GM19239 (cell line): Measurements from ENCODE around the gene DDX46.
A peak's percentile ranks its signal among the peaks of the same experiment; 100 is the strongest.
"Not testable (repeated sequence)": the region's sequence is repeated elsewhere in the genome, so short reads cannot be mapped to it uniquely, and the experiment has no call there.

Experiments used
- DNase-seq: peaks from one replicate; pipeline ENCODE4 v3.0.0; 2011; ENCODE audit warnings: low spot score; ENCODE audit not compliant: insufficient read length
- FAIRE-seq: peaks from 2 replicates; lab custom pipeline; 2011; peaks lifted over from hg19 to GRCh38; lab: Jason Lieb, UNC

The DDX46 gene

GRCh38 chr5:134837530-134838181 lies 79.1 kb downstream of the DDX46 start:
- no peak for DNase-seq
- no peak for FAIRE-seq

DNA sequence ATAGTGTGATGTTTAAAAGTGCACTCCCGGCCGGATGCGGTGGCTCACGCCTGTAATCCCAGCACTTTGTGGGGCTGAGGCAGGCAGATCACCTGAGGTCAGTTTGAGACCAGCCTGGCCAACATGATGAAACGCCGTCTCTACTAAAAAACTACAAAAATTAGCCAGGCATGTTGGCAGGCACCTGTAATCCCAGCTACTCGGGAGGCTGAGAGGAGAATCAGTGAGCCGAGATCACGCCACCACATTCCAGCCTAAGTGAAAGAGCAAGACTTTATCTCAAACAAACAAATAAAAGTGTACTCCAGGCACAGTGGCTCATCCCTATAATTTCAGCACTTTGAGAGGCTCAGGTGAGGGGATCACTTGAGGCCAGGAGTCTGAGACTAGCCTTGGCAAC lies 79.8 kb downstream of the DDX46 start:
- not testable (repeated sequence) for FAIRE-seq, DNase-seq

- no peak for FAIRE-seq
- no peak for DNase-seq
These were observed 82.2 kb downstream of the DDX46 start for GRCh38 chr5:134840811-134841210.

- FAIRE-seq (no peak), DNase-seq (no peak)
These were observed 85.7 kb downstream of the DDX46 start for GRCh38 chr5:134844252-134844651.

DNA sequence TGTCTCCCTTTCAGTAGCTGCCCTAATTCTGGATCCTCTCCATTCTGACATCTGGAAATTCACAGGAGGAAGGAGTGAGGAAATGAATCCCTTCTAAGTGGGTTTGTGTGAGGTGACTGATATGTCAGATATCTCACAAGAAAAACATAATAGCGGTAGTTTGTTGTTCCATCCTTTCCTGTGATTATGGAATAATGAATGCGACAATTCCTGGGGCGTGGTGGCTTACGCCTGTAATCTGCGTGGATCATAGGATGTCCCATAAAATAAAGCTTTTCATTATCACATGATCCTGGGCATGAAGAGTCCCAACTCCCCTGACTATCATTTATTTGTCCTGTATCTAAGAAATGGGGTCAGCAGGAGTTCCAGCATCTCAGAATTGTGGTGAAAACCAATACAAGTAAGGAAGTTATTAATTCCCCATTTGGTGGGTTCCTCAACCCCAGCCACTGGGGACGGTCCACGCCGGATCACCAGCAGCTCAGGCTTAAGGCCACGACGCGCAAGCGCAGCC lies 86.8 kb downstream of the DDX46 start:
- DNase-seq: no peak
- FAIRE-seq: no peak

GRCh38 chr5:134845852-134846640 lies 87.5 kb downstream of the DDX46 start, which contains the start of gene C5orf24:
C5orf24 (plus strand) TSS chr5:134845968; CDS start chr5:134854901, 8,933 bp downstream.
- peak; percentile 89 for DNase-seq
- FAIRE-seq: peak; percentile 94

- FAIRE-seq (peak; percentile 77), DNase-seq (no peak)
These were observed 88.0 kb downstream of the DDX46 start for GRCh38 chr5:134846641-134846960.

DNA sequence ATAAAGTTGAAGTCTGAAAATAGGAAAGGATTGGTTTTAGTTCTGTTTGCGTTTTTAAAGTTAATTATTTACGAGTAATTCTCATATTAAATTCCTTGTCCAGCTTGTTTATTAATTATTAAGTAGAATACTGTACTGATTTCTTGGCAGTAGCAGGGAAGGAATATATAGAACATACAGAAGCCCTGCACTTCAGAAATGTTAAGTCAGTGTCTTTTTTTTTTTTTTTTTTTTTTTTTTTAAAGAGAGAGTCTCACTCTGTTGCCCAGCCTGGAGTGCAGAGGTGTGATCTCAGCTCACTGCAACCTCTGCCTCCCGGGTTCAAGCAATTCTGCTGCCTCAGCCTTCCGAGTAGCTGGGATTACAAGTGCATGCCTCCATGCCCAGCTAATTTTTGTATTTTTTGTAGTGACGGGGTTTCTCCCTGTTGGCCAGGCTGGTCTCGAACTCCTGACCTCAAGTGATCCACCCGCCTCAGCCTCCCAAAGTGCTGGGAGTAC lies 90.9 kb downstream of the DDX46 start:
- DNase-seq, FAIRE-seq: not testable (repeated sequence)

DNA sequence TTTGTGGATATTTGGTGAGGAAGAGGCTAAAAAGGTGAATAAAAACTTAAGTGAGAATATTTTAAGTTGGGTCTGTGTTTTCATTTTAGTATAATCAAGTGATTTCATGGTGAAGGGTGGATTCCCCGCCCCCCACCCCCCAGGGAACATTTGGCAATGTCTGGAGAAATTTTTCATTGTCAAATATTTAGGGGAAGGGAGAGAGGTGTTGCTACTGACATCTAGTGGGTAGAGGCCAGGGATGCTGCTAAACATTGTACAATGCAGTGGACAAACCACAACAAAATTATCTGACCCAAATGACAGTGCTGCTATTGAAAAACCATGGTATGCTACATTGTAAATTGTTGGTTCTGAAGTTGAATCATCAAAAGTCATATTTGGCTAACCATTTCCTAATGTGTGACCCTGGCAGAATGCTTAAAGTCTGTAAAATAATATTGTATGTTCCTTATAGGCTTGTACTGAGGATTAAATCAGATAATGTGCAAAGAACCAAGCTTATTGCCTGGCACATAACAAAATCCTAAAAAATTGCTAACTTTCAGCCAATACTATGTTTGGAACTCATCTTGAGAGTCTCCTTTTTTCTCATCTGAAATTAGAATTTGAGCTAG lies 92.8 kb downstream of the DDX46 start:
- FAIRE-seq (no peak), DNase-seq (no peak)

DNA sequence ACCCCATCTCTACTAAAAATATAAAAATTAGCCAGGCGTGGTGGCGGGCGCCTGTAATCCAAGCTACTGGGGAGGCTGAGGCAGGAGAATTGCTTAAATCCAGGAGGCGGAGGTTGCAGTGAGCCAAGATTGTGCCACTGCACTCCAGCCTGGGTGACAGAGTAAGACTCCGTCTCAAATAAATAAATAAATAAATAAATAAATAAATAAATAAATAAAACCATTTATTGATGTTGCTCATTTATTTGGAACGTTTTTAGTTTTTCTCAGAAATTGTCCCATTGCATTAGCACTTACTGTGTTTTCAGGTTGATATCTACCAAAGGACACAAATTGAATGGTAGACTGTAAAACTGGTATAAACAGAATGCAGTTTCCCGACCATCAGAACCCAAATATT lies 97.9 kb downstream of the DDX46 start:
- FAIRE-seq, DNase-seq: not testable (repeated sequence)

DNA sequence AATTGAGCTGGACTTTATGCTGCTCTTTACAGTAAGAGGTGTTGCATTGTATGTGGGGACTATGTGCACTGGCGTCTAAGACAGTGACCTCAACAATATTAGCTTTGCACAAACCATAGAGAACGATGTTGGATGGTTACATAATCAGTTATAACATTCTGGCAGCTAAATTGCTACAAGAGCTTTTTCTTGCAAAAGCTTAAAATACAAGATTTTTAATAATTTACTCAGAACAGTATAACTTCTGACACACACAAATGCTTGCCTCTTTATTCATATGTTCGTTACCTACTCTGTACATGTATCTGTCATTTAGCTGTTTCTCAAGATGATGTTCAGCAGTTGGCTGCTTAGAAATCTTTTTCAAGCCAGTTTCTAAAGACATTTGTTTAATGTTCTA lies 98.8 kb downstream of the DDX46 start:
- no peak for DNase-seq
- no peak for FAIRE-seq

GRCh38 chr5:134864707-134865106 lies 106.1 kb downstream of the DDX46 start:
- DNase-seq (no peak), FAIRE-seq (no peak)

DNA sequence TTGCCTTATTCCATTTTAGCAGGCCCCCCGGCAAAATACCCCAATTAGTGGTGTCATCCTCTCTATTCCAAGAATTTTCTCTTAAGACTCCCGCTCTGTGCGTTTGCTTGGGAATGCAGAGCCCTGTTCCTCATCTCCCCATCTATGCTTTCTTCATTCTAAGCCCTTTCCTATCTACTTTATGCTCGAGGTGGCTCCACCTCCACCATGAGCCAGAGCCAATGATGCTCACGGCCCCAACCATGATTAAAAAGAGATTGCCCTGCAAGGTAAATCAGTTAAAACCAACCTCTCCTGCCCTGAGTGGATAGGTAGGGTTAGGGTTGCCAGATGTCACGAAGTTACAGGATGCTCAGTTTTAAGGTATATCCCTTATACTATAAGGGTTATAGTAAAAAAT lies 114.9 kb downstream of the DDX46 start:
- no peak for FAIRE-seq
- no peak for DNase-seq

GRCh38 chr5:134873987-134874830 lies 115.6 kb downstream of the DDX46 start, which contains the start of gene TXNDC15:
TXNDC15 (plus strand) TSS chr5:134874371; CDS start chr5:134874428, 57 bp downstream.
- peak; percentile 62 for FAIRE-seq

GRCh38 chr5:134874831-134875655 lies 116.5 kb downstream of the DDX46 start:
- DNase-seq: no peak
- peak; percentile 80 for FAIRE-seq

More at GRCh38 chr5:134873987-134874830, 115.6 kb downstream of the DDX46 start, which contains the start of gene TXNDC15:
- DNase-seq: peak; percentile 75

GRCh38 chr5:134877159-134877558 lies 118.6 kb downstream of the DDX46 start:
- DNase-seq (peak; percentile 72), FAIRE-seq (peak; percentile 31)

GRCh38 chr5:134878403-134878802 lies 119.8 kb downstream of the DDX46 start:
- DNase-seq (no peak), FAIRE-seq (no peak)

GRCh38 chr5:134879456-134879855 lies 120.9 kb downstream of the DDX46 start:
- FAIRE-seq: no peak

More at GRCh38 chr5:134879456-134879855, 120.9 kb downstream of the DDX46 start:
- DNase-seq: no peak
